Thyroid gland (tissue), 4 donors: ENCODE data around the gene OTOR. TPM values are rescaled to one million over a fixed set of nuclear protein-coding genes. Genes with fewer than 3 reads are reported as not detected.

Source experiments
- DNase-seq, 2 donors: peaks; one replicate each; pipeline ENCODE4 v3.0.0-alpha.2; 2019
- H3K27ac ChIP-seq, 3 donors: fragments of 200-600 bp; sonication (generic); 1 replicate in 2 of 3; 2 replicates in 1 of 3; pipeline ENCODE4 v1.5.1; 2016 to 2019; ENCODE audit warnings: mild to moderate bottlenecking in 1 of 3, moderate library complexity in 1 of 3
- H3K27me3 ChIP-seq: fragments of 200-600 bp; sonication (generic); one replicate; pipeline ENCODE4 v1.5.1; 2019
- H3K36me3 ChIP-seq, 2 donors: fragments of 200-600 bp; sonication (generic); one replicate each; pipeline ENCODE4 v1.5.1; 2016 to 2019
- H3K4me1 ChIP-seq, 2 donors: fragments of 200-600 bp; sonication (generic); one replicate each; pipeline ENCODE4 v1.5.1; 2017 to 2019
- H3K4me3 ChIP-seq, 3 donors: fragments of 200-600 bp; sonication (generic); replicated peaks in 1 of 3; 1 replicate in 2 of 3; 2 replicates in 1 of 3; pipeline ENCODE4 v1.5.1; 2016; ENCODE audit warnings: mild to moderate bottlenecking in 1 of 3
- H3K9me3 ChIP-seq: fragments of 200-600 bp; sonication (generic); one replicate; pipeline ENCODE4 v1.5.1; 2017
- CTCF ChIP-seq, 6 experiments: fragments of 200-600 bp in 3 of 6; fragments of 450-650 bp in 3 of 6; sonication (generic) in 3 of 6; IDR thresholded peaks; one replicate each; pipeline ENCODE4 v1.5.1; 2016 to 2019; ENCODE audit warnings: antibody characterized with exemption in 6 of 6, mild to moderate bottlenecking in 2 of 6, inconsistent platforms in 1 of 6, moderate library complexity in 1 of 6
- POLR2A ChIP-seq, 2 donors: fragments of 450-650 bp; IDR thresholded peaks; one replicate each; pipeline ENCODE4 v1.6.1; 2017; ENCODE audit warnings: antibody characterized with exemption in 2 of 2, mild to moderate bottlenecking in 2 of 2, moderate library complexity in 1 of 2
- WGBS, 2 donors: methylation state at CpG; one replicate each; pipeline ENCODE4 v1.1.5; 2017; 5-methylcytosine and 5-hydroxymethylcytosine counted together
- intact Hi-C: fragments of 100-400 bp; cut with DNase I; formaldehyde crosslinking; loops from one replicate; pipeline ENCODE4 v1.15.1; 2023
- total RNA-seq, 4 donors: library from RNA; depleted of rRNA; stranded (reverse); fragments of >200 nt; gene quantifications; one replicate each; pipeline ENCODE4 v1.2.3, GENCODE V29; 2016

OTOR gene
- total RNA-seq, 4 donors from 2014 or later, result not detected

GRCh38 chr20:16729565-16730460 is 18.3 kb upstream of the OTOR start, which contains the start of gene SNRPB2:
Gene SNRPB2 (plus strand): TSS chr20:16730026. CDS start chr20:16731703, 1,677 bp downstream.
- TF ChIP-seq CTCF (IDR thresholded peaks at IDR 0.05) (no peak), POLR2A (IDR thresholded peaks at IDR 0.05) (peak in 1 of 2 donors; percentile 69)

GRCh38 chr20:16732506-16733152 is 15.5 kb upstream of the OTOR start:
- DNase-seq, result no peak
- Histone ChIP-seq H3K36me3 (peaks cover 21 to 32% of the 10 kb centered on the region in 2 donors), H3K27me3 (no peaks in the 10 kb centered on the region), H3K4me3 (no peak overlapping the region), H3K9me3 (no peaks in the 10 kb centered on the region), H3K27ac (no peak overlapping the region), H3K4me1 (peaks cover 12% of the 10 kb centered on the region in 2 donors)
- 89 to 94% methylated on average over 4 of the region's 4 CpGs for WGBS, 2 donors
- intact Hi-C loops, result no loop called here
- TF ChIP-seq CTCF (IDR thresholded peaks at IDR 0.05) (no peak), POLR2A (IDR thresholded peaks at IDR 0.05) (no peak)

More at GRCh38 chr20:16729565-16730460, 18.3 kb upstream of the OTOR start, which contains the start of gene SNRPB2:
- Histone ChIP-seq H3K27ac (peak within 1 kb of the TSS; percentile 66 to 77 (median 71)), H3K9me3 (no peaks in the 10 kb centered on the region), H3K27me3 (no peaks in the 10 kb centered on the region), H3K4me1 (peaks cover 12% of the 10 kb centered on the region in 2 donors), H3K4me3 (peak within 1 kb of the TSS; percentile 59 to 94 (median 91)), H3K36me3 (peaks cover 6 to 22% of the 10 kb centered on the region in 2 donors)
- WGBS, 2 donors, result 5% methylated on average over 54 to 57 of the region's 57 CpGs
- DNase-seq, result peak; percentile 94 to 95
- intact Hi-C loops, result no loop called here

GRCh38 chr20:16740365-16741072 is 7.6 kb upstream of the OTOR start:
- Histone ChIP-seq H3K36me3 (peaks cover 23 to 31% of the 10 kb centered on the region in 2 donors), H3K27me3 (no peaks in the 10 kb centered on the region), H3K9me3 (no peaks in the 10 kb centered on the region), H3K27ac (no peak overlapping the region), H3K4me3 (no peak overlapping the region), H3K4me1 (no peaks in the 10 kb centered on the region)
- intact Hi-C loops, result no loop called here
- TF ChIP-seq CTCF (IDR thresholded peaks at IDR 0.05) (no peak), POLR2A (IDR thresholded peaks at IDR 0.05) (no peak)
- 92 to 93% methylated on average over 6 of the region's 6 CpGs for WGBS, 2 donors
- no peak for DNase-seq

GRCh38 chr20:16744178-16744807 is 3.9 kb upstream of the OTOR start:
- Histone ChIP-seq H3K4me1 (peaks cover 9 to 11% of the 10 kb centered on the region in 2 donors), H3K4me3 (no peak overlapping the region), H3K36me3 (peaks cover 11 to 13% of the 10 kb centered on the region in 2 donors), H3K27me3 (no peaks in the 10 kb centered on the region), H3K27ac (no peak overlapping the region), H3K9me3 (no peaks in the 10 kb centered on the region)
- intact Hi-C loops, result no loop called here
- 73 to 89% methylated on average over 3 of the region's 3 CpGs for WGBS, 2 donors
- TF ChIP-seq POLR2A (IDR thresholded peaks at IDR 0.05) (no peak), CTCF (IDR thresholded peaks at IDR 0.05) (no peak)
- no peak for DNase-seq
